Mucosa of descending colon (tissue), 3 donors: ENCODE results near the gene MBD1. TPM values are rescaled to one million over a fixed set of nuclear protein-coding genes. Genes with fewer than 3 reads are reported as not detected.
"Not testable (repeated sequence)": the region's sequence is repeated elsewhere in the genome, so short reads cannot be mapped to it uniquely, and the experiment has no call there.

Source experiments
- ATAC-seq: fragments of 200-7000 bp; cut with Tn5 transposase; one replicate; pipeline ENCODE4 v1.9.1; 2020; ENCODE audit warnings: mild to moderate bottlenecking, moderate library complexity
- DNase-seq, 3 donors: peaks; one replicate each; pipeline ENCODE4 v3.0.0-alpha.2; 2020
- H3K36me3 ChIP-seq: fragments of 200-600 bp; one replicate; pipeline ENCODE4 v1.8.0; 2021; ENCODE audit warnings: low read depth, mild to moderate bottlenecking
- H3K4me1 ChIP-seq: fragments of 200-600 bp; one replicate; pipeline ENCODE4 v1.8.0; 2021; ENCODE audit warnings: low read depth, mild to moderate bottlenecking
- H3K4me3 ChIP-seq: fragments of 200-600 bp; one replicate; pipeline ENCODE4 v1.8.0; 2021; ENCODE audit warnings: mild to moderate bottlenecking
- H3K9me3 ChIP-seq: fragments of 200-600 bp; one replicate; pipeline ENCODE4 v1.8.0; 2021; ENCODE audit warnings: mild to moderate bottlenecking
- intact Hi-C, 2 donors: fragments of 100-400 bp; cut with DNase I in 1 of 2; cut with micrococcal nuclease in 1 of 2; formaldehyde crosslinking; loops; one replicate each; pipeline versions ENCODE4 v1.11.0 to v1.11.1; 2022; cut with DNase I, micrococcal nuclease
- total RNA-seq, 3 donors: library from RNA; stranded (reverse); fragmentation: NEBNext Ultra II Directional in 2 of 3; extraction: Animal tissue kit (Norgen Biotek cat#: 25700) in 2 of 3; gene quantifications; one replicate each; pipeline versions ENCODE4 v1.2.1 to v1.2.4, GENCODE V29; 2021 to 2023
- TF ChIP-seq, protein P1 (sequence below): fragments of 200-600 bp; IDR thresholded peaks from one replicate; pipeline ENCODE4 v1.8.0; 2022; ENCODE audit warnings: antibody characterized with exemption, mild to moderate bottlenecking
- donor health status: DM: no; HTN: no; CAD: no; lungs with moderate emphysema.
- donor health status: DM: no; HTN: no; CAD: no.
- donor health status: DM: no; HTN: yes; CAD: no.

MBD1 gene
- total RNA-seq, 3 donors from 2014 or later: 71.4 to 90.2 (median 75.1) TPM

- DNase-seq (no peak), ATAC-seq (no peak)
- Histone ChIP-seq H3K4me3 (no peak overlapping the region), H3K9me3 (no peaks in the 10 kb centered on the region), H3K4me1 (no peaks in the 10 kb centered on the region), H3K36me3 (no peaks in the 10 kb centered on the region)
- TF ChIP-seq, protein P1, sequence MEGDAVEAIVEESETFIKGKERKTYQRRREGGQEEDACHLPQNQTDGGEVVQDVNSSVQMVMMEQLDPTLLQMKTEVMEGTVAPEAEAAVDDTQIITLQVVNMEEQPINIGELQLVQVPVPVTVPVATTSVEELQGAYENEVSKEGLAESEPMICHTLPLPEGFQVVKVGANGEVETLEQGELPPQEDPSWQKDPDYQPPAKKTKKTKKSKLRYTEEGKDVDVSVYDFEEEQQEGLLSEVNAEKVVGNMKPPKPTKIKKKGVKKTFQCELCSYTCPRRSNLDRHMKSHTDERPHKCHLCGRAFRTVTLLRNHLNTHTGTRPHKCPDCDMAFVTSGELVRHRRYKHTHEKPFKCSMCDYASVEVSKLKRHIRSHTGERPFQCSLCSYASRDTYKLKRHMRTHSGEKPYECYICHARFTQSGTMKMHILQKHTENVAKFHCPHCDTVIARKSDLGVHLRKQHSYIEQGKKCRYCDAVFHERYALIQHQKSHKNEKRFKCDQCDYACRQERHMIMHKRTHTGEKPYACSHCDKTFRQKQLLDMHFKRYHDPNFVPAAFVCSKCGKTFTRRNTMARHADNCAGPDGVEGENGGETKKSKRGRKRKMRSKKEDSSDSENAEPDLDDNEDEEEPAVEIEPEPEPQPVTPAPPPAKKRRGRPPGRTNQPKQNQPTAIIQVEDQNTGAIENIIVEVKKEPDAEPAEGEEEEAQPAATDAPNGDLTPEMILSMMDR: no peak
- intact Hi-C loops: no loop called here
Measured at GRCh38 chr18:50231621-50232020, 49.7 kb downstream of the MBD1 start.

GRCh38 chr18:50220249-50220648 is 61.1 kb downstream of the MBD1 start:
- DNase-seq, ATAC-seq, intact Hi-C loops: not testable (repeated sequence)

More at GRCh38 chr18:50220249-50220648, 61.1 kb downstream of the MBD1 start:
- H3K4me3 ChIP-seq, H3K4me1 ChIP-seq, H3K9me3 ChIP-seq, H3K36me3 ChIP-seq: not testable (repeated sequence)

Other genes with a start within 250 kb of the MBD1 start
- gene MYO5B, start 86.4 kb downstream of the MBD1 start, total RNA-seq: 100 to 1,000 TPM in 2 of 3 donors, 10 to 100 TPM in 1; 52.7 to 179 (median 120) TPM
- gene CFAP53, start 15.0 kb downstream of the MBD1 start, total RNA-seq: under 1 TPM in 2 of 3 donors, not detected in 1; 0.27 to 0.47 TPM
- gene CXXC1, start 6.2 kb upstream of the MBD1 start, total RNA-seq: 10 to 100 TPM; 80.9 to 88.8 (median 83.7) TPM
- 1 to 10 TPM; 1.0 to 7.2 (median 1.0) TPM for gene SKA1, start 93.5 kb upstream of the MBD1 start, total RNA-seq